ENCODE measurements around the gene TSHZ2. TPM values are rescaled to one million over a fixed set of nuclear protein-coding genes. Genes with fewer than 3 reads are reported as not detected.

TSHZ2 gene
- total RNA-seq, 4 donors from 2014 or later: 4.0 to 57.8 (median 10.3) TPM

GRCh38 chr20:53309515-53309914, 337.4 kb downstream of the TSHZ2 start:
- TF ChIP-seq POLR2A (IDR thresholded peaks at IDR 0.05): no peak
- TF ChIP-seq, protein P1, sequence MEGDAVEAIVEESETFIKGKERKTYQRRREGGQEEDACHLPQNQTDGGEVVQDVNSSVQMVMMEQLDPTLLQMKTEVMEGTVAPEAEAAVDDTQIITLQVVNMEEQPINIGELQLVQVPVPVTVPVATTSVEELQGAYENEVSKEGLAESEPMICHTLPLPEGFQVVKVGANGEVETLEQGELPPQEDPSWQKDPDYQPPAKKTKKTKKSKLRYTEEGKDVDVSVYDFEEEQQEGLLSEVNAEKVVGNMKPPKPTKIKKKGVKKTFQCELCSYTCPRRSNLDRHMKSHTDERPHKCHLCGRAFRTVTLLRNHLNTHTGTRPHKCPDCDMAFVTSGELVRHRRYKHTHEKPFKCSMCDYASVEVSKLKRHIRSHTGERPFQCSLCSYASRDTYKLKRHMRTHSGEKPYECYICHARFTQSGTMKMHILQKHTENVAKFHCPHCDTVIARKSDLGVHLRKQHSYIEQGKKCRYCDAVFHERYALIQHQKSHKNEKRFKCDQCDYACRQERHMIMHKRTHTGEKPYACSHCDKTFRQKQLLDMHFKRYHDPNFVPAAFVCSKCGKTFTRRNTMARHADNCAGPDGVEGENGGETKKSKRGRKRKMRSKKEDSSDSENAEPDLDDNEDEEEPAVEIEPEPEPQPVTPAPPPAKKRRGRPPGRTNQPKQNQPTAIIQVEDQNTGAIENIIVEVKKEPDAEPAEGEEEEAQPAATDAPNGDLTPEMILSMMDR (IDR thresholded peaks at IDR 0.05): no peak
- Histone ChIP-seq H3K27ac (no peak overlapping the region), H3K36me3 (no peaks in the 10 kb centered on the region), H3K4me1 (no peaks in the 10 kb centered on the region), H3K27me3 (no peaks in the 10 kb centered on the region), H3K4me3 (no peak overlapping the region), H3K9me3 (no peaks in the 10 kb centered on the region)
- no peak for DNase-seq

- TF ChIP-seq POLR2A (IDR thresholded peaks at IDR 0.05): no peak
- no peak for DNase-seq
- H3K27ac ChIP-seq: no peak overlapping the region
These were observed 340.8 kb downstream of the TSHZ2 start for GRCh38 chr20:53312957-53313356.

DNA sequence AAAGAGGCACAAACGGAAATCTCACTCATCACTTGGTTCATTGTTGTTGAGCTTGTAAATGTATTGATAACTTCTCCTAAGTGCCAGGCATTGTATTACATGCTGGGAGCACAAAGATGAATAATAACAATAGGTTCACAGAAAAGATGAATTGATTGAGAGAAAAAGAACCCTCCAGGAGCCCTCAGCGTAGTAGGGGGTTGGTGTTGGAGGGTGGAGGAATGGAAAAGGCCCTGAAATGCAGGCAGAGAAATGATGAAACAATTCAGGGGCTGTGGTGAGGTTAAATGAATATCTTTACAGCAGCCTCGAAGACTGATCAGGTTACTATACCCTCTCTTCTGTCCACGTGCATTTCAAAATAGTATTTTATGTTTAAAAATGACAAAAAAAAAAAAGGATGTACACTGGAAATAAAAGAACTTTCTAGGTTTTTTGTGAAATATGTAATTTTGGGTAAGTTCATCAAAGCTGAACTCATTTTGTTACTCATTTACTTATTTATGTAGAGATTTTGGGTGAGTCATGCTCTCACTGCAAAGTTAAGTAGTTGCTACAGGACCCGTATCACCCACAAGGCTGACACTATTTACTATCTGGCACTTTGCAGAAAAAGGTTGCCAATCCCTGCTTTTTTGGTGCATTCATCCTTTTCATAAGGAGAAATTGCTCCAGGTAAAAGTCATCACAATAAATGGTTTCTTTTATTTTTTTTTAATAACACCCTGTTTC, 344.2 kb downstream of the TSHZ2 start:
- no peak for DNase-seq
- H3K4me3 ChIP-seq: no peak overlapping the region
- H3K9me3 ChIP-seq: no peaks in the 10 kb centered on the region
- no peak overlapping the region for H3K27ac ChIP-seq
- H3K27me3 ChIP-seq: no peaks in the 10 kb centered on the region
- H3K4me1 ChIP-seq: no peaks in the 10 kb centered on the region
- no peaks in the 10 kb centered on the region for H3K36me3 ChIP-seq
- TF ChIP-seq, protein P1 (IDR thresholded peaks at IDR 0.05): no peak
- no peak for TF ChIP-seq POLR2A (IDR thresholded peaks at IDR 0.05)

More at GRCh38 chr20:53312957-53313356, 340.8 kb downstream of the TSHZ2 start:
- H3K9me3 ChIP-seq: no peaks in the 10 kb centered on the region
- H3K4me1 ChIP-seq: no peaks in the 10 kb centered on the region
- no peak overlapping the region for H3K4me3 ChIP-seq
- no peaks in the 10 kb centered on the region for H3K27me3 ChIP-seq
- no peaks in the 10 kb centered on the region for H3K36me3 ChIP-seq

- no peak for DNase-seq
- Histone ChIP-seq H3K36me3 (no peaks in the 10 kb centered on the region), H3K9me3 (no peaks in the 10 kb centered on the region), H3K27ac (no peak overlapping the region), H3K4me1 (no peaks in the 10 kb centered on the region), H3K27me3 (no peaks in the 10 kb centered on the region), H3K4me3 (no peak overlapping the region)
- TF ChIP-seq POLR2A (IDR thresholded peaks at IDR 0.05): no peak
- TF ChIP-seq, protein P1 (IDR thresholded peaks at IDR 0.05): no peak
These were observed 347.0 kb downstream of the TSHZ2 start for GRCh38 chr20:53319200-53319599.

GRCh38 chr20:53319716-53320115, 347.6 kb downstream of the TSHZ2 start:
- H3K27ac ChIP-seq: no peak overlapping the region
- no peaks in the 10 kb centered on the region for H3K9me3 ChIP-seq
- H3K4me1 ChIP-seq: no peaks in the 10 kb centered on the region
- TF ChIP-seq, protein P1 (IDR thresholded peaks at IDR 0.05): no peak
- TF ChIP-seq POLR2A (IDR thresholded peaks at IDR 0.05): no peak
- no peak for DNase-seq
- no peaks in the 10 kb centered on the region for H3K36me3 ChIP-seq
- no peaks in the 10 kb centered on the region for H3K27me3 ChIP-seq
- H3K4me3 ChIP-seq: no peak overlapping the region

GRCh38 chr20:53320701-53321100, 348.5 kb downstream of the TSHZ2 start:
- Histone ChIP-seq H3K4me3 (no peak overlapping the region), H3K27me3 (no peaks in the 10 kb centered on the region), H3K36me3 (no peaks in the 10 kb centered on the region), H3K4me1 (no peaks in the 10 kb centered on the region), H3K27ac (no peak overlapping the region), H3K9me3 (no peaks in the 10 kb centered on the region)
- no peak for TF ChIP-seq POLR2A (IDR thresholded peaks at IDR 0.05)
- TF ChIP-seq, protein P1 (IDR thresholded peaks at IDR 0.05): no peak
- no peak for DNase-seq
